Thyroid gland (tissue), 4 donors: ENCODE data around the gene KIF2A. TPM values are rescaled to one million over a fixed set of nuclear protein-coding genes. Genes with fewer than 3 reads are reported as not detected.

ENCODE experiments used
- DNase-seq, 2 donors: peaks; one replicate each; pipeline ENCODE4 v3.0.0-alpha.2; 2019
- H3K27ac ChIP-seq, 3 donors: fragments of 200-600 bp; sonication (generic); 1 replicate in 2 of 3; 2 replicates in 1 of 3; pipeline ENCODE4 v1.5.1; 2016 to 2019; ENCODE audit warnings: mild to moderate bottlenecking in 1 of 3, moderate library complexity in 1 of 3
- H3K27me3 ChIP-seq: fragments of 200-600 bp; sonication (generic); one replicate; pipeline ENCODE4 v1.5.1; 2019
- H3K36me3 ChIP-seq, 2 donors: fragments of 200-600 bp; sonication (generic); one replicate each; pipeline ENCODE4 v1.5.1; 2016 to 2019
- H3K4me1 ChIP-seq, 2 donors: fragments of 200-600 bp; sonication (generic); one replicate each; pipeline ENCODE4 v1.5.1; 2017 to 2019
- H3K4me3 ChIP-seq, 3 donors: fragments of 200-600 bp; sonication (generic); replicated peaks in 1 of 3; 1 replicate in 2 of 3; 2 replicates in 1 of 3; pipeline ENCODE4 v1.5.1; 2016; ENCODE audit warnings: mild to moderate bottlenecking in 1 of 3
- H3K9me3 ChIP-seq: fragments of 200-600 bp; sonication (generic); one replicate; pipeline ENCODE4 v1.5.1; 2017
- POLR2A ChIP-seq, 2 donors: fragments of 450-650 bp; IDR thresholded peaks; one replicate each; pipeline ENCODE4 v1.6.1; 2017; ENCODE audit warnings: antibody characterized with exemption in 2 of 2, mild to moderate bottlenecking in 2 of 2, moderate library complexity in 1 of 2
- WGBS, 2 donors: methylation state at CpG; one replicate each; pipeline ENCODE4 v1.1.5; 2017; 5-methylcytosine and 5-hydroxymethylcytosine counted together
- intact Hi-C: fragments of 100-400 bp; cut with DNase I; formaldehyde crosslinking; loops from one replicate; pipeline ENCODE4 v1.15.1; 2023
- total RNA-seq, 4 donors: library from RNA; depleted of rRNA; stranded (reverse); fragments of >200 nt; gene quantifications; one replicate each; pipeline ENCODE4 v1.2.3, GENCODE V29; 2016
- TF ChIP-seq, protein P1 (sequence below), 6 experiments: fragments of 200-600 bp in 3 of 6; fragments of 450-650 bp in 3 of 6; sonication (generic) in 3 of 6; IDR thresholded peaks; one replicate each; pipeline ENCODE4 v1.5.1; 2016 to 2019; ENCODE audit warnings: antibody characterized with exemption in 6 of 6, mild to moderate bottlenecking in 2 of 6, inconsistent platforms in 1 of 6, moderate library complexity in 1 of 6

KIF2A gene
- total RNA-seq, 4 donors from 2014 or later: 34.9 to 118 (median 54.8) TPM

DNA sequence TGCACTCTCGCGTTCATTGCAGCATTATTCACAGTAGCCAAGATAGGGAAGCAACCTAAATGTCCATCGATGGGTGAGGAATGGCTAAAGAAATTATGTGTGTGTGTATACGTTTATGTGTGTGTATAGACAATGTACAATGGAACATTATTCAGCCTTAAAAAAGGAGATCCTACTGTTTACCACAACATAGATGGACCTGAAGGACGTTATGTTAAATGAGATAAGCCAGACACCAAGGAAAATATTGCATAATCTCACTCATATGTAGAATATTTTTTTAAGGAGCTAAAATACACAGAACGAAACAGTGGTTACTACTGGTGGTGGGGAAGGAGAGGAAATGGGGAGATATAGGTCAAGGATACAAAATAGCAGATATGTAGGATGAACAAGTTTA is 2.4 kb downstream of the KIF2A start:
- H3K9me3 ChIP-seq: no peaks in the 10 kb centered on the region
- no peak overlapping the region for H3K27ac ChIP-seq
- 93 to 94% methylated on average over 6 of the region's 6 CpGs for WGBS, 2 donors
- intact Hi-C loops: loop anchor here (10.0 kb wide), 1 partner anchor 96 kb away; the partner anchor contains the start of gene DIMT1
- TF ChIP-seq, protein P1, sequence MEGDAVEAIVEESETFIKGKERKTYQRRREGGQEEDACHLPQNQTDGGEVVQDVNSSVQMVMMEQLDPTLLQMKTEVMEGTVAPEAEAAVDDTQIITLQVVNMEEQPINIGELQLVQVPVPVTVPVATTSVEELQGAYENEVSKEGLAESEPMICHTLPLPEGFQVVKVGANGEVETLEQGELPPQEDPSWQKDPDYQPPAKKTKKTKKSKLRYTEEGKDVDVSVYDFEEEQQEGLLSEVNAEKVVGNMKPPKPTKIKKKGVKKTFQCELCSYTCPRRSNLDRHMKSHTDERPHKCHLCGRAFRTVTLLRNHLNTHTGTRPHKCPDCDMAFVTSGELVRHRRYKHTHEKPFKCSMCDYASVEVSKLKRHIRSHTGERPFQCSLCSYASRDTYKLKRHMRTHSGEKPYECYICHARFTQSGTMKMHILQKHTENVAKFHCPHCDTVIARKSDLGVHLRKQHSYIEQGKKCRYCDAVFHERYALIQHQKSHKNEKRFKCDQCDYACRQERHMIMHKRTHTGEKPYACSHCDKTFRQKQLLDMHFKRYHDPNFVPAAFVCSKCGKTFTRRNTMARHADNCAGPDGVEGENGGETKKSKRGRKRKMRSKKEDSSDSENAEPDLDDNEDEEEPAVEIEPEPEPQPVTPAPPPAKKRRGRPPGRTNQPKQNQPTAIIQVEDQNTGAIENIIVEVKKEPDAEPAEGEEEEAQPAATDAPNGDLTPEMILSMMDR (IDR thresholded peaks at IDR 0.05): no peak
- no peak for TF ChIP-seq POLR2A (IDR thresholded peaks at IDR 0.05)
- H3K4me3 ChIP-seq: no peak overlapping the region
- no peaks in the 10 kb centered on the region for H3K36me3 ChIP-seq
- H3K27me3 ChIP-seq: no peaks in the 10 kb centered on the region
- DNase-seq: no peak
- H3K4me1 ChIP-seq: peaks cover 0 to 11% of the 10 kb centered on the region in 2 donors

DNA sequence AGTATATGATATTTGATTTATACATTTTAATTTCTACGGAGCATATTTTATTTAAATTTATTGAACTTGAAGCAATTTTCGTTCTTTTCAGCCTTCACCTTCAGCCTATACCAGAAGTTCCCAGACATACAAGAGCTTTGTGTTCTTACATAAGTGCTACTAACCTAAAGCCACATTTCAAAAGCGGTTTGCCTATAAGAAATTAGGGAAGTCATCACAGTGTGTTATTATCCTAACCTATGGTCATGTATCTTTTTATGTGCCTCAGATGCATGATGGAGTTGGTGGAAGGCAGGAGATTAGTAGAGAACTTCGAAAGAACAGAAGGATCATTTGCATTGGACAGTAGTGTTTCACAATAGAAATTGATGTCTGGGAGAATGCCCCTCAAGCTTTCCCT is 3.1 kb downstream of the KIF2A start:
- Histone ChIP-seq H3K27me3 (no peaks in the 10 kb centered on the region), H3K4me1 (peaks cover 0 to 11% of the 10 kb centered on the region in 2 donors), H3K9me3 (no peaks in the 10 kb centered on the region), H3K4me3 (no peak overlapping the region), H3K27ac (no peak overlapping the region), H3K36me3 (no peaks in the 10 kb centered on the region)
- intact Hi-C loops: loop anchor here (10.0 kb wide), 1 partner anchor 96 kb away; the partner anchor contains the start of gene DIMT1
- no peak for DNase-seq
- TF ChIP-seq POLR2A (IDR thresholded peaks at IDR 0.05): no peak
- TF ChIP-seq, protein P1 (IDR thresholded peaks at IDR 0.05): no peak
- 92 to 94% methylated on average over 4 of the region's 4 CpGs for WGBS, 2 donors

DNA sequence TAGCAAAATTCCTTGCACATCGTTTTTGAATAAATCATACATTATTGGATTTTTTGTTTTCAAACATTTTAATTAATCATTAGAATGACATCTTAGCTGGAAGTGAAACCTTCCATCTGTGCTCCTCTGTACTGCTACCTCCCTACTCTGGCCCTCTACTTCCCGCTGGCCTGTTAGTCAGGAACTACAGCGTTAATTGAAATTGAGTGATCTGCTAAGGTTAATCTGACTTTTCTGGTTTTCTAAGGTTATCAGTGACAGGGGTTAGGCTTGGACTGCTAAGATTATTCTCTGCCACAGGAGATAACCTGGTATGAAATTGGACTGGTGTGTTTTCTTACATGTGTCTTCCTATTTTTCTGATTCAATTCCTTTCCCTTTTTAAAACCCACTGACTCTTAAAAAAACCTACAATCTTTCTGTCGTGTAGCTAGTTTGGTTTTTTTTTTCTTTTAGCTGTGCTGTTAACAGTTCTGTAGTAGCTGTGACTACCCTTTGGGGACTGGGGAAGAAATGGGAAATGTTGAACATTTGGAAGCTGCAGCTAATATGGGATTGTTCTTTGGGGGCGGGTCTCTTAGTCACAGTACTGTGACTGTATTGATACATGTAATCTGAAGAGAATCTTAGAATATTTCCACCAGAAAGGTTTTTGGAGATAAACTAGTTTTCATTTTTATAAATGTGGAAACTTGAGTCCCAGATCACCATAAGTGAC is 4.6 kb downstream of the KIF2A start:
- DNase-seq: no peak
- no peak for TF ChIP-seq POLR2A (IDR thresholded peaks at IDR 0.05)
- TF ChIP-seq, protein P1 (IDR thresholded peaks at IDR 0.05): no peak
- Histone ChIP-seq H3K9me3 (no peaks in the 10 kb centered on the region), H3K27ac (no peak overlapping the region), H3K4me1 (peaks cover 0 to 7% of the 10 kb centered on the region in 2 donors), H3K36me3 (no peaks in the 10 kb centered on the region), H3K4me3 (no peak overlapping the region), H3K27me3 (no peaks in the 10 kb centered on the region)
- intact Hi-C loops: no loop called here
- 78 to 80% methylated on average over 5 of the region's 5 CpGs for WGBS, 2 donors

DNA sequence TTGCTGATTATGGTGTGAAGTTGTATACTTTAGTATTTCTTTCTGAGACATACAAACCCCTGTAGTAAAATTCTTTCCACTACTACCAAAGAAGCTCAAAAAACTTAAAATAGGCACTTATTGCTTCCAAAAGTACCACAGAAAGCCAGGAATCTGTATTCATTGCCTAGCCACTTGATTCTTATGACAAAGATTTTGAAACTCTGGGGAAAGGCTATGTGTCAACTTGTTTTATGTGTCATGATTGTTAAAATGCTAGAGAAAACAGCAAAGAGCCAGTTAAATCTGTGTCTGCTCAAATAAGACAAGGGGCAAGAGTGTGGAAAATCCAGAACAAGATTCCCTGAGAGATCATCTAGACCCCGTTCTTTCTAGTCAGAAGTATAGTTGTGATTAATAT is 6.0 kb downstream of the KIF2A start:
- peaks cover 0 to 7% of the 10 kb centered on the region in 2 donors for H3K4me1 ChIP-seq
- H3K36me3 ChIP-seq: no peaks in the 10 kb centered on the region
- H3K27me3 ChIP-seq: no peaks in the 10 kb centered on the region
- H3K9me3 ChIP-seq: no peaks in the 10 kb centered on the region
- no peak overlapping the region for H3K27ac ChIP-seq
- WGBS, 2 donors: 81 to 82% methylated on average over 1 of the region's 1 CpG
- no peak for TF ChIP-seq POLR2A (IDR thresholded peaks at IDR 0.05)
- TF ChIP-seq, protein P1 (IDR thresholded peaks at IDR 0.05): no peak
- intact Hi-C loops: no loop called here
- DNase-seq: no peak
- H3K4me3 ChIP-seq: no peak overlapping the region

DNA sequence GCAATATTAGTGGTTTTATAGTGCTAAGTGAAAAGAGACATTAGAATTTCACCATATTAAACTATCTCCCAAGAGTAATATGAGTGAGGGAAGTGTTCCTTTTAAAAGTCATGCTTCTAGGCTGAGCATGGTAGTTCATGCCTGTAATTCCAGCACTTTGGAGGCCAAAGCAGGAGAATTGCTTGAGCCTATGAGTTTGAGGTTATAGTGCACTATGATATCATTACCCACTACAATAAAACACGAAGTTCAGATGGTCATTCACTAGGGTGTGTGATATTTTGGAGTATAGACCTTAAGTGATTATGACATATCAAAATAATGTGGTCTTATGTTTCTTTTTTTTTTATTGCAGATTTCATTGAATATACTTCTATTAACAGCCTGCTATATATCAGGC is 6.7 kb downstream of the KIF2A start:
- H3K36me3 ChIP-seq: no peaks in the 10 kb centered on the region
- intact Hi-C loops: no loop called here
- no peak for DNase-seq
- no peaks in the 10 kb centered on the region for H3K27me3 ChIP-seq
- 79 to 84% methylated on average over 1 of the region's 1 CpG for WGBS, 2 donors
- H3K4me3 ChIP-seq: no peak overlapping the region
- TF ChIP-seq POLR2A (IDR thresholded peaks at IDR 0.05): no peak
- TF ChIP-seq, protein P1 (IDR thresholded peaks at IDR 0.05): no peak
- peaks cover 0 to 2% of the 10 kb centered on the region in 2 donors for H3K4me1 ChIP-seq
- no peaks in the 10 kb centered on the region for H3K9me3 ChIP-seq
- H3K27ac ChIP-seq: no peak overlapping the region
